ENCODE results near the gene ZNF473.

Gene ZNF473

DNA sequence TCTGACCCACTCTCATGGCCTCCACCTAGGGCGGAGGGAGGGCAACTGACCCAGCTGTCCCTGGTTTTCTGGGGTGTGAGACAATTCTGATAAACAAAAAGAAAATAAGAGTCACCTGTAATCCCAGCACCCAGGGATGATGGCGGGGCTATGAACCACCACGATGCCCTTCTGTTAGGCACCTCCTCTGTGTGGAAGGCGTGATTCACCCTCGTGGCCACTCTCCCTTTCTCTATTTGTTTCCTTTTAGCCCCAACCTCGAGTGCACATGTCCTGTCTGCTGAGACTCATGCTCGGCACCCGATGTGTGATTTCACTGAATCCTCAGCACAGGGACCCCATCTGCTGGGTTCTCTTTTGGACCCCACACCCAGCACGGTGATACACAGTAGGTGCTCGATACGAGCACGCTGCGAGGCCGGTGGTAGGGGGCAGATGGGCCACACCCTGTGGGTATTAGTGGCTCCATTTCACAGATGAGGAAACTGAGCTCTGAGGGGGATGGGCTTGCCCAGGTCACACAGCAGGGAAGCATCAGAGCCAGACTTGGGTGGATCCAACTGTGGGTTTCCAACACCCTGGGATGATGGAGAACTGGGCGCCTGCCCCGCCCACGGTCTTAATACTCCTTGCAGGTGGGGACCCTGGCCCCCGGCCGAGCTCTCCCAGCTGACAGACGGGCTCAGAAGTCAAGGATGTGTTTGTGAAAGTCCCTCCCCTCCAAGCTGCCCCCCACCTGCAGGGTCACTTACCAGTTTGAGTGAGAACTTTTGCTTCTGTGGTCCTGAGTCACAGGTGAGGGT is 25.6 kb upstream of the ZNF473 start:
- Mint-ChIP-seq H3K36me3 (ENCODE audit: low read depth) (peaks cover 20% of the 10 kb centered on the region), H3K27me3 (ENCODE audit: low read depth, poor library complexity) (no peaks in the 10 kb centered on the region), H3K4me1 (peaks cover 4% of the 10 kb centered on the region), H3K27ac (no peak overlapping the region), H3K9me3 (no peaks in the 10 kb centered on the region), H3K4me3 (no peak overlapping the region)
- no peak for DNase-seq
- TF ChIP-seq, protein P1, sequence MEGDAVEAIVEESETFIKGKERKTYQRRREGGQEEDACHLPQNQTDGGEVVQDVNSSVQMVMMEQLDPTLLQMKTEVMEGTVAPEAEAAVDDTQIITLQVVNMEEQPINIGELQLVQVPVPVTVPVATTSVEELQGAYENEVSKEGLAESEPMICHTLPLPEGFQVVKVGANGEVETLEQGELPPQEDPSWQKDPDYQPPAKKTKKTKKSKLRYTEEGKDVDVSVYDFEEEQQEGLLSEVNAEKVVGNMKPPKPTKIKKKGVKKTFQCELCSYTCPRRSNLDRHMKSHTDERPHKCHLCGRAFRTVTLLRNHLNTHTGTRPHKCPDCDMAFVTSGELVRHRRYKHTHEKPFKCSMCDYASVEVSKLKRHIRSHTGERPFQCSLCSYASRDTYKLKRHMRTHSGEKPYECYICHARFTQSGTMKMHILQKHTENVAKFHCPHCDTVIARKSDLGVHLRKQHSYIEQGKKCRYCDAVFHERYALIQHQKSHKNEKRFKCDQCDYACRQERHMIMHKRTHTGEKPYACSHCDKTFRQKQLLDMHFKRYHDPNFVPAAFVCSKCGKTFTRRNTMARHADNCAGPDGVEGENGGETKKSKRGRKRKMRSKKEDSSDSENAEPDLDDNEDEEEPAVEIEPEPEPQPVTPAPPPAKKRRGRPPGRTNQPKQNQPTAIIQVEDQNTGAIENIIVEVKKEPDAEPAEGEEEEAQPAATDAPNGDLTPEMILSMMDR (IDR thresholded peaks at IDR 0.05), result no peak

DNA sequence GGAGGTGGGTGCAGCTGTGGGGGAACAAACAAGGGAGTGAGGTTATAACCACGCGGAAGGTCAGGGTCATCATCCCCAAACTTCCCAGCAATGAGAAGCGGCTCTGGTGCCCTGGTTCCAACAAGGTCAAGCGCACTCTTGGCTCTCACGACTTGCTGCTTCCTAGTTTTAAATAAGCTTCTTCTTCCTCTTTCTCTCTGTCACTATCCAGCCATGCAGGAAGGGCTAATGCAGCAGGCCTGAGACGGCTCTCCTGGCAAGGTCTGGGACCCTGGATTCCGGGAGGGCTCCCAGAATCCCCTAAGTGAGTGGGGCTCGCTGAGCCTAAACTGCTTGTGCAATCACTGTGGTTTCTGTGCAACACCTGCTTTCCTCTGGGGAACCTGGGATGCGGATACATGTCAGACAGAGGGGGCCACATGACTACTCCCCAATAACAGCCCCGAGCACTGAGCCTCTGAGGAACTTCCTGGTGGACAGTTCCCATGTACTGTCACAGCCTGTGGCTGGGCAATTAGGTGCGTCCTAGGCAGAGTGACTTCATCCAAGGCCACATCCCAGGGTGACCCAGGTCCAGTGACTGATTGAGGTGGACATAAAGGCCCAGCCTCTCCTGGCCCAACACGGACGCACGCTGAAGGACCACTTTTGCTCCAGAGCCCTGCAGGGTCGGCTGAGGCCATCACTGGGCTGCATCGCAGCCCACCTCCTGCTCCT is 24.8 kb upstream of the ZNF473 start:
- H3K36me3 Mint-ChIP-seq (ENCODE audit: low read depth), result peaks cover 18% of the 10 kb centered on the region
- H3K4me1 Mint-ChIP-seq, result peaks cover 4% of the 10 kb centered on the region
- no peak overlapping the region for H3K4me3 Mint-ChIP-seq
- no peaks in the 10 kb centered on the region for H3K27me3 Mint-ChIP-seq (ENCODE audit: low read depth, poor library complexity)
- no peak overlapping the region for H3K27ac Mint-ChIP-seq
- no peaks in the 10 kb centered on the region for H3K9me3 Mint-ChIP-seq
- no peak for DNase-seq
- TF ChIP-seq, protein P1 (IDR thresholded peaks at IDR 0.05), result no peak

DNA sequence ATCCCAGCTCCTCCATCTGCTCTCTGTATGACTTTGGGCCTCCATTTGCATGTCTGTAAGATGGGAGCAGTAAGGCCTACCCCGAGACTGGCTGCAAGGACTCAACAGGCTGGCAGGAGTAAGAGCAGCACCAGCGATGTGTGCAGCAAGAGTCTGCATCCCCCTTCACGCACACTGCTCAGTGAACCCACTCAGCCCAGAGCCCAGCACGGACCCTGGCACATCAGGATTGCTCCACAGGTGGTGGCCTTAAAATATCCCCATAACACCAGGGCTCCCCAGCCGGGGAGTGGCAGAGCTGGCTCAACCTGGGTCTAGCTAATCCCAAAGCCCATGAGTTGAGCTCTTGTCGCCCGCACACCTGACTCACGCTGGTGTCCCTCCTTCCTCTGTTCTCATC is 24.0 kb upstream of the ZNF473 start:
- no peak overlapping the region for H3K4me3 Mint-ChIP-seq
- no peaks in the 10 kb centered on the region for H3K9me3 Mint-ChIP-seq
- TF ChIP-seq, protein P1 (IDR thresholded peaks at IDR 0.05), result no peak
- peaks cover 4% of the 10 kb centered on the region for H3K4me1 Mint-ChIP-seq
- DNase-seq, result no peak
- H3K27ac Mint-ChIP-seq, result peak overlapping the region; percentile 57
- H3K27me3 Mint-ChIP-seq (ENCODE audit: low read depth, poor library complexity), result no peaks in the 10 kb centered on the region
- H3K36me3 Mint-ChIP-seq (ENCODE audit: low read depth), result peaks cover 19% of the 10 kb centered on the region

DNA sequence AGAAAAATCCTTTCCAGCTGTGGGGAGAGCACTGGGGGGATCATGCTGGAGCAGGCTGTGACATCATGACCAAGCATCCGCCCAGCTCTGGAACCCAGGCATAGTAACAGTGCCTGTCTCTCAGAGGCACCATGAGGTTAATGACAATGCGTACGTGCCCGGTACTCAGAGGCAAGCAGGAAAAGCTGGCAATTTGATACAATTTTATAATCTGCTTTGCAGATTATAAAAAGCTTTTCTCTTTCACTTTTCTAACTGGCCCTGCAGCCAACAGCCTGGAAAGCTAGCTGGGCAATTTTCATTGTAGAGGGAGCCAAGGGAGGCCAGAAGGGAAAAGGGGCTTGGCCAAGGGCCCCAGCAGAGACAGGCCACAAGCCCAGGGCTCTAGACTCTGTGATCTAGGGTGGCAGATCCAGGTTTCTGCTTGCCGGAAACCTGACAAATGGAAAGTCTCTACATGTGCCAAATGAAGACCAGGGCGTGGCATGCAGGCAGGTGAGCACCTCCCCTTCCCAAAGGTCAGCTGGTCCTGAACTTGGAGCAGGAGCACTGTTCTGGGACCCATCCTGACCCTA is 23.3 kb upstream of the ZNF473 start:
- H3K27ac Mint-ChIP-seq, result peak overlapping the region; percentile 57
- no peaks in the 10 kb centered on the region for H3K27me3 Mint-ChIP-seq (ENCODE audit: low read depth, poor library complexity)
- H3K4me1 Mint-ChIP-seq, result peaks cover 4% of the 10 kb centered on the region
- no peak overlapping the region for H3K4me3 Mint-ChIP-seq
- peaks cover 22% of the 10 kb centered on the region for H3K36me3 Mint-ChIP-seq (ENCODE audit: low read depth)
- DNase-seq, result no peak
- H3K9me3 Mint-ChIP-seq, result no peaks in the 10 kb centered on the region
- TF ChIP-seq, protein P1 (IDR thresholded peaks at IDR 0.05), result no peak

DNA sequence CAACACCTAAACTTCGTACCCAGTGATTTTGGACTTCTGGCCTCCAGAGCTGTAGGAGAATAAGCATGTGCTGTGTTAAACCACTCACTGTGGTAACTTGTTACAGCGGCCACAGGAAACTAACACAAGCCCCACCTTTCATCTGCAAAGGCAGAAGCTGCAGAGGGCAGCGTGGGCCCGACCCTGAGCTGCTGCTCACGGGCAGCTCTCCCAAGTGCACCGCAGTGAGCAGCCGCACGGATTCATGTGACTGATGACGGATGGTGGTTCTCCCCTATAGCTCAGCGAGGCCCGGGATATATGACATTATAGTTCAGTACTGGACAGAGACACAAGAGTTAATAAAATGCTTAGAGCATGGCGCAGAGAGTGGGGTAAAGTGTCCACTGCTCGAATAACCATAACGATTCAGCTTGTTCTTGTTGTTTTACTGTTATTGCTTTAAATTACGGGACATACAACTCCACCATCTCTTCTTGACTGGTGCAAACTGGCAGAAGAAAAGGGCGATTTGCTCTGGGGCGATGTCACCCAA is 22.5 kb upstream of the ZNF473 start:
- H3K4me1 Mint-ChIP-seq, result no peaks in the 10 kb centered on the region
- no peak overlapping the region for H3K4me3 Mint-ChIP-seq
- no peaks in the 10 kb centered on the region for H3K9me3 Mint-ChIP-seq
- H3K27ac Mint-ChIP-seq, result no peak overlapping the region
- TF ChIP-seq, protein P1 (IDR thresholded peaks at IDR 0.05), result no peak
- no peak for DNase-seq
- H3K27me3 Mint-ChIP-seq (ENCODE audit: low read depth, poor library complexity), result no peaks in the 10 kb centered on the region
- peaks cover 22% of the 10 kb centered on the region for H3K36me3 Mint-ChIP-seq (ENCODE audit: low read depth)

Data from nephron progenitor cell (in vitro differentiated cells).